Measurements from ENCODE around the gene CAPRIN1. TPM values are rescaled to one million over a fixed set of nuclear protein-coding genes. Genes with fewer than 3 reads are reported as not detected.

CAPRIN1 gene
- total and polyA plus RNA-seq, 2 experiments from 2014 or later = 119 to 365 TPM

GRCh38 chr11:34145073-34145472, 93.5 kb downstream of the CAPRIN1 start:
- Mint-ChIP-seq H3K4me3 (no peak overlapping the region), H3K9me3 (no peaks in the 10 kb centered on the region), H3K4me1 (peaks cover 3% of the 10 kb centered on the region; the same call in 1 of the 3 replicates), H3K36me3 (ENCODE audit: low read depth) (peaks cover 84% of the 10 kb centered on the region), H3K27ac (no peak overlapping the region), H3K27me3 (ENCODE audit: insufficient read depth, low read depth, poor library complexity) (peaks cover 9% of the 10 kb centered on the region)
- TF ChIP-seq JUNB (IDR thresholded peaks at IDR 0.05; ENCODE audit: unreplicated experiment) (no peak), CREB1 (CRISPR knock-in tag; IDR thresholded peaks at IDR 0.05; ENCODE audit: low read depth) (no peak), ZNF462 (CRISPR knock-in tag; IDR thresholded peaks at IDR 0.05) (no peak), NANOG (IDR thresholded peaks at IDR 0.05; ENCODE audit: borderline replicate concordance) (no peak), POLR2AphosphoS5 (IDR thresholded peaks at IDR 0.05; ENCODE audit: low read depth) (no peak)
- TF ChIP-seq, protein P1, sequence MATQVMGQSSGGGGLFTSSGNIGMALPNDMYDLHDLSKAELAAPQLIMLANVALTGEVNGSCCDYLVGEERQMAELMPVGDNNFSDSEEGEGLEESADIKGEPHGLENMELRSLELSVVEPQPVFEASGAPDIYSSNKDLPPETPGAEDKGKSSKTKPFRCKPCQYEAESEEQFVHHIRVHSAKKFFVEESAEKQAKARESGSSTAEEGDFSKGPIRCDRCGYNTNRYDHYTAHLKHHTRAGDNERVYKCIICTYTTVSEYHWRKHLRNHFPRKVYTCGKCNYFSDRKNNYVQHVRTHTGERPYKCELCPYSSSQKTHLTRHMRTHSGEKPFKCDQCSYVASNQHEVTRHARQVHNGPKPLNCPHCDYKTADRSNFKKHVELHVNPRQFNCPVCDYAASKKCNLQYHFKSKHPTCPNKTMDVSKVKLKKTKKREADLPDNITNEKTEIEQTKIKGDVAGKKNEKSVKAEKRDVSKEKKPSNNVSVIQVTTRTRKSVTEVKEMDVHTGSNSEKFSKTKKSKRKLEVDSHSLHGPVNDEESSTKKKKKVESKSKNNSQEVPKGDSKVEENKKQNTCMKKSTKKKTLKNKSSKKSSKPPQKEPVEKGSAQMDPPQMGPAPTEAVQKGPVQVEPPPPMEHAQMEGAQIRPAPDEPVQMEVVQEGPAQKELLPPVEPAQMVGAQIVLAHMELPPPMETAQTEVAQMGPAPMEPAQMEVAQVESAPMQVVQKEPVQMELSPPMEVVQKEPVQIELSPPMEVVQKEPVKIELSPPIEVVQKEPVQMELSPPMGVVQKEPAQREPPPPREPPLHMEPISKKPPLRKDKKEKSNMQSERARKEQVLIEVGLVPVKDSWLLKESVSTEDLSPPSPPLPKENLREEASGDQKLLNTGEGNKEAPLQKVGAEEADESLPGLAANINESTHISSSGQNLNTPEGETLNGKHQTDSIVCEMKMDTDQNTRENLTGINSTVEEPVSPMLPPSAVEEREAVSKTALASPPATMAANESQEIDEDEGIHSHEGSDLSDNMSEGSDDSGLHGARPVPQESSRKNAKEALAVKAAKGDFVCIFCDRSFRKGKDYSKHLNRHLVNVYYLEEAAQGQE (IDR thresholded peaks at IDR 0.05; ENCODE audit: unreplicated experiment) = no peak
- TF ChIP-seq, protein P2, sequence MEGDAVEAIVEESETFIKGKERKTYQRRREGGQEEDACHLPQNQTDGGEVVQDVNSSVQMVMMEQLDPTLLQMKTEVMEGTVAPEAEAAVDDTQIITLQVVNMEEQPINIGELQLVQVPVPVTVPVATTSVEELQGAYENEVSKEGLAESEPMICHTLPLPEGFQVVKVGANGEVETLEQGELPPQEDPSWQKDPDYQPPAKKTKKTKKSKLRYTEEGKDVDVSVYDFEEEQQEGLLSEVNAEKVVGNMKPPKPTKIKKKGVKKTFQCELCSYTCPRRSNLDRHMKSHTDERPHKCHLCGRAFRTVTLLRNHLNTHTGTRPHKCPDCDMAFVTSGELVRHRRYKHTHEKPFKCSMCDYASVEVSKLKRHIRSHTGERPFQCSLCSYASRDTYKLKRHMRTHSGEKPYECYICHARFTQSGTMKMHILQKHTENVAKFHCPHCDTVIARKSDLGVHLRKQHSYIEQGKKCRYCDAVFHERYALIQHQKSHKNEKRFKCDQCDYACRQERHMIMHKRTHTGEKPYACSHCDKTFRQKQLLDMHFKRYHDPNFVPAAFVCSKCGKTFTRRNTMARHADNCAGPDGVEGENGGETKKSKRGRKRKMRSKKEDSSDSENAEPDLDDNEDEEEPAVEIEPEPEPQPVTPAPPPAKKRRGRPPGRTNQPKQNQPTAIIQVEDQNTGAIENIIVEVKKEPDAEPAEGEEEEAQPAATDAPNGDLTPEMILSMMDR (conservative IDR thresholded peaks at IDR 0.05; ENCODE audit: low read depth in 2 of 2) = no peak
- no peak overlapping the region for H3K4me3 ChIP-seq
- H2AFZ ChIP-seq = no peak overlapping the region
- ATAC-seq = no peak
- H3K79me2 ChIP-seq (replicated peaks; ENCODE audit: insufficient read depth) = no peaks in the 10 kb centered on the region
- H3F3A ChIP-seq (replicated peaks; ENCODE audit: low read depth) = 0 out of 2 replicates have a peak, but pooled peaks cover 5% of the 10 kb centered on the region
- H3K4me1 ChIP-seq (ENCODE audit: insufficient read depth) = no peaks in the 10 kb centered on the region
- H3K27me3 ChIP-seq (ENCODE audit: insufficient read depth) = no peaks in the 10 kb centered on the region
- no peak overlapping the region for H3K4me2 ChIP-seq
- peaks cover 44% of the 10 kb centered on the region for H3K36me3 ChIP-seq (ENCODE audit: insufficient read depth)
- no peak for DNase-seq (ENCODE audit: low spot score)
- peaks cover 5% of the 10 kb centered on the region; the same call in 1 of the 2 replicates for H4K20me1 ChIP-seq (replicated peaks; ENCODE audit: insufficient read depth)
- no peaks in the 10 kb centered on the region for H3K9me2 ChIP-seq (ENCODE audit: insufficient read depth)
- no peak overlapping the region for H3K27ac ChIP-seq (ENCODE audit: low read depth)

Measured in GM23338 (cell line).